ENCODE results near the gene PIGT. TPM values are rescaled to one million over a fixed set of nuclear protein-coding genes. Genes with fewer than 3 reads are reported as not detected.

PIGT gene
- total and polyA plus RNA-seq, 2 of the 13 experiments (the other 11 are each of a cell fraction or from before 2014, with no cell fraction given): 65.9 to 74.1 TPM

- TF ChIP-seq ZBTB39 (CRISPR knock-in tag; IDR thresholded peaks at IDR 0.05) (no peak), ZSCAN20 (CRISPR knock-in tag; IDR thresholded peaks at IDR 0.05; ENCODE audit: borderline replicate concordance) (no peak), CSRNP1 (CRISPR knock-in tag; IDR thresholded peaks at IDR 0.05) (no peak), ZNF770 (CRISPR knock-in tag; IDR thresholded peaks at IDR 0.05) (no peak), TRIM24 (CRISPR knock-in tag; IDR thresholded peaks at IDR 0.05) (no peak), KDM2A (CRISPR knock-in tag; IDR thresholded peaks at IDR 0.05; ENCODE audit: borderline replicate concordance, low read depth) (peak; percentile 92), ISX (CRISPR knock-in tag; conservative IDR thresholded peaks at IDR 0.05) (no peak), MXD4 (CRISPR knock-in tag; IDR thresholded peaks at IDR 0.05) (peak; percentile 57; the same call in 1 of the 2 replicates), KLF12 (CRISPR knock-in tag; IDR thresholded peaks at IDR 0.05; ENCODE audit: borderline replicate concordance) (no peak), ZNF563 (CRISPR knock-in tag; IDR thresholded peaks at IDR 0.05) (0 out of 2 replicates have a peak, but pooled peaks have one; percentile 19), CREBL2 (CRISPR knock-in tag; IDR thresholded peaks at IDR 0.05; ENCODE audit: borderline replicate concordance) (no peak), CC2D1A (CRISPR knock-in tag; IDR thresholded peaks at IDR 0.05) (no peak), ZNF501 (CRISPR knock-in tag; IDR thresholded peaks at IDR 0.05) (no peak), ZNF383 (CRISPR knock-in tag; IDR thresholded peaks at IDR 0.05; ENCODE audit: borderline replicate concordance) (no peak), ZBTB42 (CRISPR knock-in tag; IDR thresholded peaks at IDR 0.05) (no peak), PRDM10 (CRISPR knock-in tag; IDR thresholded peaks at IDR 0.05; ENCODE audit: low read depth) (peak; percentile 62; the same call in 1 of the 2 replicates), PRPF4 (IDR thresholded peaks at IDR 0.05; ENCODE audit: low read depth, low read length, poor library complexity, severe bottlenecking) (peak; percentile 70), SOX6 (IDR thresholded peaks at IDR 0.05) (no peak), SOX6 (CRISPR knock-in tag; IDR thresholded peaks at IDR 0.05) (0 out of 2 replicates have a peak, but pooled peaks have one; percentile 38)
Measured at GRCh38 chr20:45373353-45374100, 42.4 kb upstream of the PIGT start (continued).

Data from HepG2 (cell line).